ENCODE data around the gene ATP11C. TPM values are rescaled to one million over a fixed set of nuclear protein-coding genes. Genes with fewer than 3 reads are reported as not detected.

ATP11C gene
- total and polyA plus RNA-seq, 10 of the 15 experiments (the other 5 are each of a cell fraction or from before 2014, with no cell fraction given) = 16.2 to 44.0 (median 24.8) TPM

DNA sequence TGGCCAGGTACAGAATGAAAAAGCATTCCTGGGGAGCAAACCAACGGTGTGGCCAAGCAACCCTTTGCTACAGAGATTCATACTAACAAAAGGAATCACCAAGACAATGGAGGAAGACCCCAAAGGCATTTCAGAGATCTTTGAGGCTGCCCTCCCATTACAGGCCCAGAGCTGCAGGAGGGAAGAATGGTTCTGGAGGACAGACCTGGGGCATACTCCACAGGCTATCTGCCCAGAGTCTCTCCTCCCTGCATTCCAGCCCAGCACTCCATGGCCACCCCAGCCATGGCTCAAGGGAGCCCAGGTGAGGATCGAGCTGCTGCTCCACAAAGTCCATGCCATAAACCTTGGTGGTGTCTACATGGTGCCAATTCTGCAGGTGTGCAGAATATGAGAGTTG is 81.9 kb downstream of the ATP11C start:
- no peaks in the 10 kb centered on the region for H3K36me3 ChIP-seq (ENCODE audit: control insufficient read depth in 2 of 2, insufficient read depth in 2 of 2, low read length in 1 of 2)
- no peak overlapping the region for H3K27ac ChIP-seq (ENCODE audit: control insufficient read depth, insufficient read depth)
- no peak overlapping the region for H2AFZ ChIP-seq (ENCODE audit: control insufficient read depth, low read depth, low read length)
- no peak for DNase-seq (ENCODE audit: low read depth, low spot score)
- ChIA-PET POLR2A (no interaction called here), CTCF (no interaction called here), RAD21 (ENCODE audit: unreplicated experiment) (no interaction called here), SMC1A (ENCODE audit: uncharacterized antibody, unreplicated experiment) (interaction anchor here (0.7 kb wide), 1 partner anchor 79 kb away, joined by 3 read pairs; no protein-coding TSS in a partner anchor)
- 40% methylated on average over 2 of the region's 2 CpGs for WGBS (ENCODE audit: insufficient coverage, insufficient replicate concordance, low lambda C conversion rate, missing lambda C conversion rate)
- no peak for ATAC-seq
- H3K9ac ChIP-seq (ENCODE audit: control insufficient read depth, insufficient read depth, low read length) = no peak overlapping the region
- no peak overlapping the region for H3K4me2 ChIP-seq (ENCODE audit: control insufficient read depth, insufficient read depth)
- H3K27me3 ChIP-seq (replicated peaks in 1 of 2; ENCODE audit: control insufficient read depth in 2 of 2, insufficient read depth in 2 of 2, low read length in 1 of 2) = no peaks in the 10 kb centered on the region
- H4K20me1 ChIP-seq (ENCODE audit: control insufficient read depth, insufficient read depth) = no peaks in the 10 kb centered on the region
- H3K79me2 ChIP-seq (ENCODE audit: control insufficient read depth, insufficient read depth, low read length) = no peaks in the 10 kb centered on the region
- no peaks in the 10 kb centered on the region for H3K9me3 ChIP-seq (replicated peaks; ENCODE audit: control insufficient read depth, insufficient read depth, low read length)
- no TSS peak for BruUV-seq (replicated peaks)
- in situ Hi-C loops (cut with MboI) (no loop called here), intact Hi-C loops (cut with micrococcal nuclease; ENCODE audit: unreplicated experiment) (no loop called here)
- TF ChIP-seq MYB (IDR thresholded peaks at IDR 0.05; ENCODE audit: borderline replicate concordance, low read depth, low read length) (no peak), ZZZ3 (IDR thresholded peaks at IDR 0.05; ENCODE audit: control insufficient read depth, insufficient read length, low read depth) (no peak), DPF2 (IDR thresholded peaks at IDR 0.05) (no peak), NBN (IDR thresholded peaks at IDR 0.05) (no peak), SP1 (IDR thresholded peaks at IDR 0.05; ENCODE audit: low read depth, low read length) (no peak), SRF (IDR thresholded peaks at IDR 0.05; ENCODE audit: low read depth in 2 of 2, low read length in 2 of 2) (no peak), RB1 (IDR thresholded peaks at IDR 0.05; ENCODE audit: borderline replicate concordance) (no peak), NR2C2 (IDR thresholded peaks at IDR 0.05; ENCODE audit: borderline replicate concordance, control insufficient read depth, insufficient read length, low read depth) (no peak), EP300 (IDR thresholded peaks at IDR 0.05; ENCODE audit: borderline replicate concordance in 1 of 2, control insufficient read depth in 1 of 2, low read depth in 2 of 2, low read length in 2 of 2) (no peak), JUND (IDR thresholded peaks at IDR 0.05; ENCODE audit: low read depth, low read length) (no peak)
- TF ChIP-seq, protein P1, sequence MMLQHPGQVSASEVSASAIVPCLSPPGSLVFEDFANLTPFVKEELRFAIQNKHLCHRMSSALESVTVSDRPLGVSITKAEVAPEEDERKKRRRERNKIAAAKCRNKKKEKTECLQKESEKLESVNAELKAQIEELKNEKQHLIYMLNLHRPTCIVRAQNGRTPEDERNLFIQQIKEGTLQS (IDR thresholded peaks at IDR 0.05; ENCODE audit: borderline replicate concordance, extremely low read depth, low read depth, low read length) = no peak
- TF ChIP-seq, protein P2, sequence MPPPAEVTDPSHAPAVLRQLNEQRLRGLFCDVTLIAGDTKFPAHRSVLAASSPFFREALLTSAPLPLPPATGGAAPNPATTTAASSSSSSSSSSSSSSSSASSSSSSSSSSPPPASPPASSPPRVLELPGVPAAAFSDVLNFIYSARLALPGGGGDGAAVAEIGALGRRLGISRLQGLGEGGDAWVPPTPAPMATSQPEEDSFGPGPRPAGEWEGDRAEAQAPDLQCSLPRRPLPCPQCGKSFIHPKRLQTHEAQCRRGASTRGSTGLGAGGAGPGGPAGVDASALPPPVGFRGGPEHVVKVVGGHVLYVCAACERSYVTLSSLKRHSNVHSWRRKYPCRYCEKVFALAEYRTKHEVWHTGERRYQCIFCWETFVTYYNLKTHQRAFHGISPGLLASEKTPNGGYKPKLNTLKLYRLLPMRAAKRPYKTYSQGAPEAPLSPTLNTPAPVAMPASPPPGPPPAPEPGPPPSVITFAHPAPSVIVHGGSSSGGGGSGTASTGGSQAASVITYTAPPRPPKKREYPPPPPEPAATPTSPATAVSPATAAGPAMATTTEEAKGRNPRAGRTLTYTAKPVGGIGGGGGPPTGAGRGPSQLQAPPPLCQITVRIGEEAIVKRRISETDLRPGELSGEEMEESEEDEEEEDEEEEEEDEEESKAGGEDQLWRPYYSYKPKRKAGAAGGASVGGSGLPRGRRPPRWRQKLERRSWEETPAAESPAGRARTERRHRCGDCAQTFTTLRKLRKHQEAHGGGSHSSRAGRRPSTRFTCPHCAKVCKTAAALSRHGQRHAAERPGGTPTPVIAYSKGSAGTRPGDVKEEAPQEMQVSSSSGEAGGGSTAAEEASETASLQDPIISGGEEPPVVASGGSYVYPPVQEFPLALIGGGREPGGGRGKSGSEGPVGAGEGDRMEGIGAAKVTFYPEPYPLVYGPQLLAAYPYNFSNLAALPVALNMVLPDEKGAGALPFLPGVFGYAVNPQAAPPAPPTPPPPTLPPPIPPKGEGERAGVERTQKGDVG (CRISPR knock-in tag; IDR thresholded peaks at IDR 0.05) = no peak
- H3K4me3 ChIP-seq = no peak overlapping the region
- FAIRE-seq = no peak
- H3K4me1 ChIP-seq (ENCODE audit: control insufficient read depth, insufficient read depth, low read length) = no peaks in the 10 kb centered on the region
